ENCODE results near the gene VARS2.
"Not testable (repeated sequence)": the region's sequence is repeated elsewhere in the genome, so short reads cannot be mapped to it uniquely, and the experiment has no call there.

VARS2 gene

DNA sequence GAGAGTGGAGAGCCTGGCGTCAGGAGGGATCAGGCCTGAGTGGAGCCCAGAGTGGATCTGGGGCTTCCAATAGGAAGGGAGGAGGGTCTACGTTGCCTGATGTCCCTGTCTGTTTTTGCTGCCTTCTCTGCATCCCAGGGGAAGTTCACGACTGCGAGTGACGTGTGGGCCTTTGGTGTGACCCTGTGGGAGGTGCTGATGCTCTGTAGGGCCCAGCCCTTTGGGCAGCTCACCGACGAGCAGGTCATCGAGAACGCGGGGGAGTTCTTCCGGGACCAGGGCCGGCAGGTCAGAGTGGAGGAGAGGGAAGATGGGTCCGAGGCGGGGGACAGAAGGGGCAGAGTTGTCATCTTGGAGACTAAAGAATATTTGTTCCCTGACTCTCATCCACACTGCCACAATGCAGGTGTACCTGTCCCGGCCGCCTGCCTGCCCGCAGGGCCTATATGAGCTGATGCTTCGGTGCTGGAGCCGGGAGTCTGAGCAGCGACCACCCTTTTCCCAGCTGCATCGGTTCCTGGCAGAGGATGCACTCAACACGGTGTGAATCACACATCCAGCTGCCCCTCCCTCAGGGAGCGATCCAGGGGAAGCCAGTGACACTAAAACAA, 15.2 kb upstream of the VARS2 start:
- DNase-seq (ENCODE audit: low read depth in 2 of 2) = no peak

DNA sequence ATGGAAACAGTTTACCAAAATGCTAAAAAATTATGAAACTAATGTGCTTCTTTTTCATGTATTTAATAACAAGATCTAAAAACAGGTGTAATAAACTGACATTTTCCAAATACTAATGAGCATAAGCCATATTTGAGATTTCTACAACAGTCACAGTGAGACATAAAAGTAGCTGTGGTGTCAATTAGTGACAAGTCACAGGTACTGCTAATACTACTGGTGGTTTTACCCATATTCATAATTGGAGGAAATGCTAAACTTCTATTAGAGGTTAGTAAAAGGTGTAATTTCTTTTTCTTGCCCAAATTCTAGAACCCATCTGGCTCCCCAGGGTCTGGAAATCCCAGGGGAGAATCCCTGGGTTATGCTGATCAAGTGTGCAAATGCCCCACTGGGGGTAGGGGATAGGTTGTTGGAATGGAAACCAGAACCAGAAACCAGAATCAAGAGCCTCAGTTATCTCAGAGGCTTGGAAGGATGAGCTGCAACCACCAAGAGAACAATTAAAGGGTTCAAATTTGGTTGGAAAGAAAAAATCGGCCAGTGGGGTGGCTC, 13.1 kb upstream of the VARS2 start:
- no peak for DNase-seq (ENCODE audit: low read depth in 2 of 2)

DNA sequence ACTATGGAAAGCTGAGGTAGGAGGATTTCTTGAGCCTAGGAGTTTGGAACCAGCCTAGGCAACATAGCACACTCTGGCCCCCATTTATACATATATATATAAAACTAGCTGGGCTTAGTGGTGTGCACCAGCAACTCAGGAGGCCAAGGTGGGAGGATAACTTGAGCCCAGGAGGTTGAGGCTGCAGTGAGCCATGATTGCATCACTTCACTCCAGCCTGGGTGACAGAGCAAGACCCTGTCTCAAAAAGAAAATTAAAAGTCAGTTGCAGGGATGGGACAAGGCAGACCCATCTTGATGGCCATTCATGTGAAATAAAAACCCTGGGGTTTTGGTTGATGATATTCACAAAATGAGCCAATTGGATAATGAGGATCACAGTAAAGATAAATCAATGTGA, 12.6 kb upstream of the VARS2 start:
- no peak for DNase-seq (ENCODE audit: low read depth in 2 of 2)

- DNase-seq (ENCODE audit: low read depth in 2 of 2) = not testable (repeated sequence)
Observed at GRCh38 chr6:30902196-30902595, 11.8 kb upstream of the VARS2 start.

DNA sequence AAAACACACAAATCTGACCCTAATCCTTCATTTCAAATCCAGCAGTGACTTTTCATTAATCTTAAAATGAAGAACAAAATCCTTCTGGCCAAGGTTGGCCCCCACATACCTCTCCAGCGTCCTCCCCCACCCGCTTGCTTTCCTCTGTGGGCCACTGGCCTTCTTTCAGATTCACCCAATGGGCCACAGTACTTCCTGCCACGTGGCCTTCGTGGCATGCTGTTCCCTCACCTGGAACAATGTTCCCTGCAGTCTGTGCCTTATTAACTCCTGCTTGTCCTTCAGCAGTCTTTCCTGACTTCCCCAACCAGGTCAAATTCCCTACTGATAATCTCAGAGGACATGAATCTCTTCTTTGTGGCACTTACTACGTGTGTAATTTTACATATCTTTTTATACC, 11.3 kb upstream of the VARS2 start:
- no peak for DNase-seq (ENCODE audit: low read depth in 2 of 2)

DNA sequence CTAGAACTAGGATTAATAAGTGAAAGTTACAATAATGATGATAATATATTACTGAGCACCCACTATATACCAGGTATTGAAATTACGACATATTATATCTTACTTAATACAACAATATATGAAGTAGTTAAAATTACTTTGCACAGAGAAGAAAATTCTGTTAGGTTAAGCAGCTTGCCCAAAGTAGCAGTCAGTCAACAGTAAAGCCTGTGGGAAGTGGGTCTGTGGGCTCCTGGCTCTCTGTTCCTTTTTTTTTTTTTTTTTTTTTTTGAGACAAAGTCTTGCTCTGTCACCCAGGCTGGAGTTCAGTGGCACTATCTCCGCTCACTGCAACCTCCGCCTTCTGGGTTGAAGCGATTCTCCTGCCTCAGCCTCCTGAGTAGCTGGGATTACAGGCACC, 10.8 kb upstream of the VARS2 start:
- DNase-seq (ENCODE audit: low read depth in 2 of 2) = no peak

GRCh38 chr6:30907290-30907757, 6.7 kb upstream of the VARS2 start:
- DNase-seq (ENCODE audit: low read depth in 2 of 2) = not testable (repeated sequence)

- peak; percentile 87 to 90 for DNase-seq (ENCODE audit: low read depth in 2 of 2)
Observed at GRCh38 chr6:30907758-30908591, 6.1 kb upstream of the VARS2 start, which contains the start of gene GTF2H4. Gene GTF2H4 (plus strand): TSS chr6:30908207.

- no peak for DNase-seq (ENCODE audit: low read depth in 2 of 2)
Observed at GRCh38 chr6:30908700-30909099, 5.3 kb upstream of the VARS2 start.

GRCh38 chr6:30910473-30910872, 3.6 kb upstream of the VARS2 start:
- not testable (repeated sequence) for DNase-seq (ENCODE audit: low read depth in 2 of 2)

DNA sequence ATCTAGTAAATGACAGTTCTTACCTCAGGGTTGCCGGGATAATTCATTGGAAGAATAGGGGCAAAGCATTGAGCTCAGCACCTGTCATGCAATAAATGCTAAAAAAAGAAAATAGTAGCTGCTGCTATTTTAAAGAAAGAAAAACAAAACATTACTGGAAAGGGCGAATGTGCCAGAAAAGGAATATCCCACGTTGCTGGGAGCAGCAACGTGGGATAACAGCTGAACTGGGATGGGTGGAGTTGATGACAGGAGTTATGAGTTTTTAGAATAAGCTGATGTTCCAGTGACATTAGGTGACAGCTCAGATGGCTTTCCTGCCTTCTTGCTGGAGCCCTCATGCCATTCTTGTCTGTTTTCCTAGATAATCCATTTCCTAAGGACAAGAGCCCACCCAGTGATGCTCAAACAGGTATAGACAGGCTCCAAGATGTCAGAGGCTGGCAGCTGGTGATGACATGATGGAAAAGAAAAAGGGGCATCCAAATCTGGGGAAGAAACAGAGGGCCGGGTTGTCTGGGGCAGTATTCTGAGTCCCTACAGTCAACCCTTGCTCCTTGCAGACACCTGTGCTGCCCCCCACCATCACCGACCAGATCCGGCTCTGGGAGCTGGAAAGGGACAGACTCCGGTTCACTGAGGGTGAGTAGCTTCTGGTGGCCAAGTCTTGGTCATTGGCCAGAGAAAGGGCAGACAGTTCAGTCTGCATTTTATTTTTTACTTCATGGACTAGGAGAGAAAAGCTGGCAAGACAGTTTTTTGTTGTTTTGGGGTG, 1.1 kb upstream of the VARS2 start:
- no peak for DNase-seq (ENCODE audit: low read depth in 2 of 2)

- DNase-seq (ENCODE audit: low read depth in 2 of 2) = no peak
Observed at GRCh38 chr6:30913721-30914075, 340 bp upstream of the VARS2 start.

- no peak for DNase-seq (ENCODE audit: low read depth in 2 of 2)
Observed at GRCh38 chr6:30914854-30915590, 984 bp downstream of the VARS2 start.

- DNase-seq (ENCODE audit: low read depth in 2 of 2) = no peak
Observed at GRCh38 chr6:30915591-30915946, 1.5 kb downstream of the VARS2 start.

GRCh38 chr6:30917041-30917440, 3.0 kb downstream of the VARS2 start:
- DNase-seq (ENCODE audit: low read depth in 2 of 2) = no peak

DNA sequence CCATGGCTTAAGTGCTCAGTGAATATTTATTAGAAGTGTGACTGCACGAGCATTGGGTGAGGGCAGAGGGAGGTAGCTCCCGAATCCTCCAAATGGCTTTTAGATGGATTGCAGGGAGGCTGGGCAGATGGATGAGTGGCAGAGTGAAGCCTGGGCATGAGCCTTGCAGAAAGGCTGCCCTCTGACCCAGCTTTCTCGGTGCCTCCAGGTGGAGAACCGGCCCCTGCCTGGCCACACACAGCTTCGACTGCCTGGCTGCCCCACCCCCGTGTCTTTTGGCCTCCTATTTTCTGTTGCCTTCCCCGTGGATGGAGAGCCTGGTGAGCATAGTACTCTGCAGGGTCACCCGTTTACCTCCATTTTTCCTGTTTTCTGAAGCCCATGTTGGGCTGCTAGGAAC, 3.4 kb downstream of the VARS2 start:
- no peak for DNase-seq (ENCODE audit: low read depth in 2 of 2)

GRCh38 chr6:30918670-30919069, 4.6 kb downstream of the VARS2 start:
- DNase-seq (ENCODE audit: low read depth in 2 of 2) = no peak

DNA sequence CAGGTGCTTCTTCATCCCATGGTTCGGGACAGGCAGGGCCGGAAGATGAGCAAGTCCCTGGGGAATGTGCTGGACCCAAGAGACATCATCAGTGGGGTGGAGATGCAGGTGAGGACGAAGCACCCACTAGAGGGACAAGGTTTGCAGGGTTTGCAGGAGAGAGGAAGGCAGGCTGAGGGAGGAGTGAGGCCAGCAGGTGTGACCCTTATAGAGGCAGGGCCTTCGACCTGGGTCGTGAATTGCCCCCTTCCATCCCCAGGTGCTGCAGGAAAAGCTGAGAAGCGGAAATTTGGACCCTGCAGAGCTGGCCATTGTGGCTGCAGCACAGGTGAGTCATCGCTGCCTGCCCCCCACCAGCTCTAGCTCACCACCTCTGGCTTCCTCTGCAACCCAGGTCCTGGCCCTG, 8.4 kb downstream of the VARS2 start:
- no peak for DNase-seq (ENCODE audit: low read depth in 2 of 2)

DNA sequence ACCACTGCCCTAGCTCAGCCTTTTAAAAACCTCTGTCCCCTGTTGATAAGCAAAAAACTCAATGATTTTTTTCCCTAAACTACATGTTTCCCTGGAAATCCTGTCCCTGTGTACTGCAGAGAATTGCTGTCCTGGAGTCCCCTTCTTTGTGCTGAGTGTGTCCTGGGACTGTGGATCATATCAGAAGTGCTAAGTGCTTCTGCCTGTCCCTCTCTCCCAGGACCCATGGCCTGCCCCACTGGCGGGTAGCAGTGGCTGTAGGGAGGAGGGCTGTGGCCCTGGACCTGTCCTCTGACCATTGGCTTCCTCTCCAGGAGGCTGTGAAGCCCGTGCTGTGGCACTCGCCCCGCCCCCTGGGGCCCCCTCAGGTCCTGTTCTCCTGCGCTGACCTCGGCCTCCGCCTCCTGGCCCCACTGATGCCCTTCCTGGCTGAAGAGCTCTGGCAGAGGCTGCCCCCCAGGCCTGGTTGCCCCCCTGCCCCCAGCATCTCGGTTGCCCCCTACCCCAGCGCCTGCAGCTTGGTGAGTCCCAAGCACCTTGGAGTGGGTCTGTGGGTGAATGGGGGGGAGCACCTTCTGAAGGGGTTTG, 10.1 kb downstream of the VARS2 start:
- DNase-seq (ENCODE audit: low read depth in 2 of 2) = not testable (repeated sequence)

GRCh38 chr6:30926644-30927043, 12.6 kb downstream of the VARS2 start:
- DNase-seq (ENCODE audit: low read depth in 2 of 2) = no peak

GRCh38 chr6:30927080-30927479, 13.0 kb downstream of the VARS2 start:
- not testable (repeated sequence) for DNase-seq (ENCODE audit: low read depth in 2 of 2)
